GM12801 (cell line): ENCODE measurements around the gene PLXNC1.

Experiments
- CTCF ChIP-seq: IDR thresholded peaks from one replicate; pipeline ENCODE4 v1.5.1; 2011; ENCODE audit warnings: control low read depth; ENCODE audit not compliant: insufficient read length; ENCODE audit errors: extremely low read depth

PLXNC1 gene

DNA sequence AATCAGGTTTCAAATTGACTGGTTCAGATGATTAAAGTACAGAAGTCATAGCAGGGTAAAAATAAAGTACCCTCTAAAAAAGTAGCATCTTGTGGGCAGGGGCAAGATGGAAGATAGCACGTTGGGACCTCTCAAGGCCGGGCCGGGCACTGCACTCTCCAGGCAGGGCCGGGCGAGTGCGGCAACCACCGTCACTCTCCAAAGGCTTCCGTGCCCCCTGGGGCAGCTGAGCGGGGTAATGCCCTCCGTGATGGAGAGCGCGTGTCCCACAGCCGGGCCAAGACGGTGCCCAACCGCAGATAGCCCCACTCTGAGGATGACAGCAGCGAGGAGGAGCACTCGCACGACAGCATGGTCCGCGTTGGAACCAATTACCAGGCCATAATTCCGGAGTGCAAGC is 8.6 kb upstream of the PLXNC1 start:
- TF ChIP-seq CTCF = no peak

- no peak for TF ChIP-seq CTCF
Observed at GRCh38 chr12:94140556-94140955, 7.8 kb upstream of the PLXNC1 start.

DNA sequence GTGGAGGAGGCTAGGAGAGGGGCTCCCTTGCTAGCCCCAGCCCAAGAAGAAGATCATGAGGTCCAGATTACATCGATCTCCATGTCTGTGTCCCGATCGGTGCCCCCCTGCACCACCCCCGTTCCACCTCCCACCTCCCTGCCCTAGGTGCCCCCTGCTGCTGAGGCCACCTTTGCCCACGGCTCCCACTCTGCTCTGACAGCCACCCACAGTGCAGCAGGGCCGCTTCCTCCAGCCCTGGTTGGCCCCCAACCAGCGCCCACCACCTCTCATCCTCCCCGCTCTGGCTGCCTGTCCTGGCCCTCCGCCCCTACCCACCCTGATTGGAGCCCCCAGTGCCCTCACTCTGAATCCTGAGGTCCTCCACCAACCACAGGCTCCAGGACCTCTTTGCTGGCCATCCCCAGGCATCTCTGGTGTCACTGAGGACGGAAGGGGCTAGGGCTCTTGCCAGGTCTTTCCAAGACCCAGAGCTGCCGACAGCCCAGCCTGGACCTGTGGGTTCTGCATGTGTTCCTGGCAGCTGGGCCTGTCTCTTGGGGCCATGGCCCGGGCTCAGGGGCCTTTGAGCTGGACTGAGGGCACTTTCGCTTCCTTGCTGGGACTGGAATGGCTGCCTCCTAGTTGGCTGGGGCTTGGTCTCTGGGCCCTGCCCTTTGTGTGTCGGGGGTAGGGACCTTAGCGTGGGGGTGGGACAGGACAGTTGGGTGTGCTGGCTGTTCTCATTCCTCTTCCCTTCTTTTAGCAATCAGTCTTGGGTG is 7.2 kb upstream of the PLXNC1 start:
- no peak for TF ChIP-seq CTCF

DNA sequence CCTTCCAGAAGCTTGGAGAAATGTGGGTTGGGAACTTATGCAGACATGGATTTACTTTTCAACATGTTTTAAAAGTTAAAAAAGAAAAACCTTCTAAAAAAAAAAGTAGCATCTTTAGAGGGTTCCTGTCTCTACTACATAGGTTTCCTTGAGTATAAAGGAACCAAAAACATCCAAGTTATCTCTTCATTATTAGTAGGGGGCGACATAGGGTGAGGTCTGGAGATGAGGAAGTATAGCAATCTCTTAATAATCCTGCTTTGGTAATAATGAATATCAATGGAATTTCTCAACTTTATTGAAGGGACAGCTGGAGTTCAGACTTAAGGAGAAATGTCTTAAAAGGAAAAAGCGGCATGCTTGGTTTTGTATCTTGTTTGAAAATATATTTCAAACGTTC is 6.5 kb upstream of the PLXNC1 start:
- no peak for TF ChIP-seq CTCF

- no peak for TF ChIP-seq CTCF
Observed at GRCh38 chr12:94143438-94143837, 4.9 kb upstream of the PLXNC1 start.

DNA sequence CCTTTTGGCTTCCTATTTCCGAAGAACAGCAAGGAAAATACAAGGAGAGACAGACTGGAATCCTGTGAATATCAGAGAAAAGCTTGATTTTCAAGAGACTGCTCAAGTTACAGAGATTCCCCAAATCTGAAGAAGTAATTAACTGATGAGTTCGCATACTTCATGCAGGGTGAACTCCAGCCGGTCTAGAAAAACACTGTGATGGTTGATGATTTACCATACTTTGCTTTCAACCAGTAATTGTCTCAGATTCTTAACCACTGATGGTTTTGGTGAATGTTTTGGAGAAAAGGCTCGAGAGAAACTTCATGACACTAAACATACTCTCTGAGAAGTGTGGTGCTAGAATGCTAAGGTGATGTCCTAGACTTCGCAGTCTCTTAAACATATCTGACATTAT is 4.4 kb upstream of the PLXNC1 start:
- TF ChIP-seq CTCF = no peak

DNA sequence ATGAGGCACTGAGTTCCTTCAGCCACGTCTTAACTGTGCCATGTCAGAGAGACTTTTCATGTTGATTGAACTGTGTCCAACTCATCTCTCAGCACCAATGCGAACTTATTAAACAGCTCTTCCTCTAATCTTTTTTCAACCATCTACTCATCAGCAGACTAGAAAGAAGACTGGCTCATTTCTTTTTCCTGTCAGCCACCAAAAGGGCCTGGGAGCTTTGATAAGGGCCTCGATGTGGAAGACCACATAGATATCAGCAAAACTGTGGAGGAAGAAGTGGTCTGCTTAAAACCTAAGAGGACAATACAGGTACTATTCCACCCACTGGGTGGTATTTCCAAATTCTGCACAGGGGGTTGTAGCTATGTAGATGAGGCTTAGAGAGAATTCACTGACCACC is 3.6 kb upstream of the PLXNC1 start:
- TF ChIP-seq CTCF = no peak
